Tibial artery (tissue), 4 donors: ENCODE data around the gene BPI.

ENCODE experiments used
- DNase-seq, 2 donors: peaks; one replicate each; pipeline ENCODE4 v3.0.0-alpha.2; 2019
- H3K27ac ChIP-seq, 2 donors: fragments of 200-600 bp; sonication (generic) in 1 of 2; 1 replicate in 1 of 2; 2 replicates in 1 of 2; pipeline ENCODE4 v1.5.1; 2018 to 2019; ENCODE audit warnings: mild to moderate bottlenecking in 1 of 2
- H3K27me3 ChIP-seq, 2 donors: fragments of 200-600 bp; sonication (generic) in 1 of 2; one replicate each; pipeline versions ENCODE4 v1.5.1 to v1.6.0; 2016 to 2019
- H3K36me3 ChIP-seq, 3 donors: fragments of 200-600 bp; sonication (generic) in 2 of 3; one replicate each; pipeline ENCODE4 v1.5.1; 2016 to 2019; ENCODE audit warnings: mild to moderate bottlenecking in 2 of 3
- H3K4me1 ChIP-seq, 4 donors: fragments of 200-600 bp; sonication (generic) in 2 of 4; 1 replicate in 3 of 4; 2 replicates in 1 of 4; pipeline ENCODE4 v1.5.1; 2016 to 2019
- H3K4me3 ChIP-seq, 2 donors: fragments of 200-600 bp; sonication (generic) in 1 of 2; 1 replicate in 1 of 2; 2 replicates in 1 of 2; pipeline ENCODE4 v1.5.1; 2018 to 2019; ENCODE audit warnings: mild to moderate bottlenecking in 2 of 2
- H3K9me3 ChIP-seq, 3 donors: fragments of 200-600 bp; sonication (generic) in 1 of 3; one replicate each; pipeline ENCODE4 v1.5.1; 2016 to 2019
- intact Hi-C: fragments of 100-400 bp; cut with DNase I; formaldehyde crosslinking; loops from one replicate; pipeline ENCODE4 v1.15.0; 2023; ENCODE audit warnings: low total_unique reads
- TF ChIP-seq, protein P1 (sequence below), 2 experiments: fragments of 200-600 bp in 1 of 2; fragments of 450-650 bp in 1 of 2; IDR thresholded peaks; one replicate each; pipeline ENCODE4 v1.5.1; 2017 to 2019; ENCODE audit warnings: antibody characterized with exemption in 2 of 2, mild to moderate bottlenecking in 1 of 2, moderate library complexity in 1 of 2

Gene BPI

GRCh38 chr20:38325905-38326304 is 21.9 kb downstream of the BPI start:
- DNase-seq = no peak
- Histone ChIP-seq H3K36me3 (no peaks in the 10 kb centered on the region), H3K27ac (no peak overlapping the region), H3K4me1 (no peaks in the 10 kb centered on the region), H3K27me3 (peaks cover 0 to 12% of the 10 kb centered on the region in 2 donors), H3K4me3 (no peak overlapping the region), H3K9me3 (no peaks in the 10 kb centered on the region)
- TF ChIP-seq, protein P1, sequence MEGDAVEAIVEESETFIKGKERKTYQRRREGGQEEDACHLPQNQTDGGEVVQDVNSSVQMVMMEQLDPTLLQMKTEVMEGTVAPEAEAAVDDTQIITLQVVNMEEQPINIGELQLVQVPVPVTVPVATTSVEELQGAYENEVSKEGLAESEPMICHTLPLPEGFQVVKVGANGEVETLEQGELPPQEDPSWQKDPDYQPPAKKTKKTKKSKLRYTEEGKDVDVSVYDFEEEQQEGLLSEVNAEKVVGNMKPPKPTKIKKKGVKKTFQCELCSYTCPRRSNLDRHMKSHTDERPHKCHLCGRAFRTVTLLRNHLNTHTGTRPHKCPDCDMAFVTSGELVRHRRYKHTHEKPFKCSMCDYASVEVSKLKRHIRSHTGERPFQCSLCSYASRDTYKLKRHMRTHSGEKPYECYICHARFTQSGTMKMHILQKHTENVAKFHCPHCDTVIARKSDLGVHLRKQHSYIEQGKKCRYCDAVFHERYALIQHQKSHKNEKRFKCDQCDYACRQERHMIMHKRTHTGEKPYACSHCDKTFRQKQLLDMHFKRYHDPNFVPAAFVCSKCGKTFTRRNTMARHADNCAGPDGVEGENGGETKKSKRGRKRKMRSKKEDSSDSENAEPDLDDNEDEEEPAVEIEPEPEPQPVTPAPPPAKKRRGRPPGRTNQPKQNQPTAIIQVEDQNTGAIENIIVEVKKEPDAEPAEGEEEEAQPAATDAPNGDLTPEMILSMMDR (IDR thresholded peaks at IDR 0.05) = no peak
- intact Hi-C loops = no loop called here

DNA sequence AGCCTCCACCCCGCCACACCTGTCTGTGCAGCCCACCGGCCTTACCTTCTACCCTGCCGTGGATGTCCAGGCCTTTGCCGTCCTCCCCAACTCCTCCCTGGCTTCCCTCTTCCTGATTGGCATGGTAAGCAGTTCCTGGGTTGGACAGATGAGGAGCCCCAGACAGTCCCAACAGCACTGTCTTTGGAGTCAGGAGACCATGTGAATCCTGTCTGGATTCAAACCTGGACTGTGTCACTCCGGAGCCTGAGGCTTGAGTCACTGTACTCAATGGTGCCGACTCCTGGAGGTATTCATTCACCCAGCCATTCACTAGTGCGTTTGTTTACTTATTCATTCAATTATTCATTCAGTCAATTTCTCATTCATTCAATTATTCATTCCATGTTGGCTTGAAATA is 22.4 kb downstream of the BPI start:
- no peak overlapping the region for H3K27ac ChIP-seq
- no peak for DNase-seq
- intact Hi-C loops = no loop called here

GRCh38 chr20:38330638-38331037 is 26.7 kb downstream of the BPI start:
- Histone ChIP-seq H3K27ac (no peak overlapping the region), H3K36me3 (no peaks in the 10 kb centered on the region), H3K4me1 (no peaks in the 10 kb centered on the region), H3K4me3 (no peak overlapping the region), H3K9me3 (no peaks in the 10 kb centered on the region), H3K27me3 (peaks cover 0 to 22% of the 10 kb centered on the region in 2 donors)
- intact Hi-C loops = no loop called here
- TF ChIP-seq, protein P1 (IDR thresholded peaks at IDR 0.05) = no peak
- no peak for DNase-seq

More for the DNA sequence above, 22.4 kb downstream of the BPI start:
- H3K4me1 ChIP-seq = no peaks in the 10 kb centered on the region
- H3K4me3 ChIP-seq = no peak overlapping the region
- peaks cover 0 to 13% of the 10 kb centered on the region in 2 donors for H3K27me3 ChIP-seq
- no peaks in the 10 kb centered on the region for H3K9me3 ChIP-seq
- H3K36me3 ChIP-seq = no peaks in the 10 kb centered on the region
- TF ChIP-seq, protein P1 (IDR thresholded peaks at IDR 0.05) = no peak

DNA sequence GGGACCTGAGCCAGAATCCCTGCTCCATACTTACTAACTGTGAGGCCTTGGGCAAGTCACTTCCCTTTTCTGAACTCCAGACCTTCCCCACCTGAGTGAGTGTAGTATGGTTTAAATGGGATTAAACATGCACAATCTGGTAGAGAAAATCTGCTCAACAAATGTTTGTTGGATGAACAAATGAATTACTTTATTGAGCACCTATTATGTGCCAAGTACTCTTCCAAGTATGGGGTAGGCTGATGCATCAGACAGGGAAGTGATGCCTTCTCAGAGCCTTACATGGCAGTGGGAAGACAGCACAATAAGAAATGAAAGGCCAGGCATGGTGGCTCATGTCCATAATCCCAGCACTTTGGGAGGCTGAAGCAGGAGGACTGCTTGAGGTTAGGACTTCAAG is 27.3 kb downstream of the BPI start:
- Histone ChIP-seq H3K9me3 (no peaks in the 10 kb centered on the region), H3K4me3 (no peak overlapping the region), H3K27me3 (peaks cover 0 to 26% of the 10 kb centered on the region in 2 donors), H3K4me1 (no peaks in the 10 kb centered on the region), H3K36me3 (no peaks in the 10 kb centered on the region), H3K27ac (no peak overlapping the region)
- DNase-seq = no peak
- intact Hi-C loops = no loop called here
- TF ChIP-seq, protein P1 (IDR thresholded peaks at IDR 0.05) = no peak

- TF ChIP-seq, protein P1 (IDR thresholded peaks at IDR 0.05) = no peak
- DNase-seq = no peak
- Histone ChIP-seq H3K36me3 (no peaks in the 10 kb centered on the region), H3K27me3 (peaks cover 0 to 31% of the 10 kb centered on the region in 2 donors), H3K27ac (no peak overlapping the region), H3K4me3 (no peak overlapping the region), H3K9me3 (no peaks in the 10 kb centered on the region), H3K4me1 (no peaks in the 10 kb centered on the region)
- intact Hi-C loops = no loop called here
Observed at GRCh38 chr20:38331814-38332213, 27.9 kb downstream of the BPI start.

GRCh38 chr20:38334016-38334415 is 30.1 kb downstream of the BPI start:
- TF ChIP-seq, protein P1 (IDR thresholded peaks at IDR 0.05) = no peak
- H3K27me3 ChIP-seq = peaks cover 0 to 24% of the 10 kb centered on the region in 2 donors

More at GRCh38 chr20:38334016-38334415, 30.1 kb downstream of the BPI start:
- H3K4me1 ChIP-seq = no peaks in the 10 kb centered on the region
- no peaks in the 10 kb centered on the region for H3K36me3 ChIP-seq
- intact Hi-C loops = no loop called here
- H3K4me3 ChIP-seq = no peak overlapping the region
- peaks cover 0 to 10% (median 7%) of the 10 kb centered on the region in 3 donors for H3K9me3 ChIP-seq
- no peak overlapping the region for H3K27ac ChIP-seq
- DNase-seq = no peak
